Neural cell (in vitro differentiated cells): ENCODE measurements around the gene LPP.

Experiments used
- EP300 ChIP-seq: fragments of 450-650 bp; conservative IDR thresholded peaks from 2 replicates; pipeline ENCODE4 v1.6.1; 2014; ENCODE audit warnings: antibody characterized with exemption, mild to moderate bottlenecking, moderate library complexity; ENCODE audit not compliant: poor library complexity, severe bottlenecking
- POLR2AphosphoS5 ChIP-seq: IDR thresholded peaks from 2 replicates; pipeline ENCODE4 v1.6.1; 2012
- TF ChIP-seq, protein P1 (sequence below): fragments of 450-650 bp; IDR thresholded peaks from 2 replicates; pipeline ENCODE4 v1.5.1; 2014; ENCODE audit warnings: antibody characterized with exemption, mild to moderate bottlenecking, moderate library complexity; ENCODE audit not compliant: poor library complexity, severe bottlenecking
- TF ChIP-seq, protein P2 (sequence below): IDR thresholded peaks from 2 replicates; pipeline ENCODE4 v1.6.1; 2012; ENCODE audit warnings: borderline replicate concordance

DNA sequence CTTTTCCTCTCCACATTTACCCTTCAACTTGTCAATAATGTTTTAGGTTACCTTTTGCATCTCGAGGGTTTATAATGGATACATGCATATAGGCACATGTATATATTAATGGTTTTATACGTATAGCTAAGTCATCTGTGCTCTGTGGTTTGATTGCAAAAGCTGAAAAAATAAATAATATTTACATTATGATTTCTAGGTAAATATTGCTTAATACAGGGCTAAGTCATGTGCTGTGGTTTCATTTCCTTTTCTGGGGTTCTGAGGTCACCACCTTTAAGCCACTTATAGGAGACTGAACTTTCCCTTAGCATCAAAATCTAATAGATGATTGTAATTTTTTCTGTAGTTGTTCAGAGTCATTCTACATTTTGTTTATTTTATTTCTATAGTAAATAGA lies 33.1 kb downstream of the LPP start:
- TF ChIP-seq, protein P1, sequence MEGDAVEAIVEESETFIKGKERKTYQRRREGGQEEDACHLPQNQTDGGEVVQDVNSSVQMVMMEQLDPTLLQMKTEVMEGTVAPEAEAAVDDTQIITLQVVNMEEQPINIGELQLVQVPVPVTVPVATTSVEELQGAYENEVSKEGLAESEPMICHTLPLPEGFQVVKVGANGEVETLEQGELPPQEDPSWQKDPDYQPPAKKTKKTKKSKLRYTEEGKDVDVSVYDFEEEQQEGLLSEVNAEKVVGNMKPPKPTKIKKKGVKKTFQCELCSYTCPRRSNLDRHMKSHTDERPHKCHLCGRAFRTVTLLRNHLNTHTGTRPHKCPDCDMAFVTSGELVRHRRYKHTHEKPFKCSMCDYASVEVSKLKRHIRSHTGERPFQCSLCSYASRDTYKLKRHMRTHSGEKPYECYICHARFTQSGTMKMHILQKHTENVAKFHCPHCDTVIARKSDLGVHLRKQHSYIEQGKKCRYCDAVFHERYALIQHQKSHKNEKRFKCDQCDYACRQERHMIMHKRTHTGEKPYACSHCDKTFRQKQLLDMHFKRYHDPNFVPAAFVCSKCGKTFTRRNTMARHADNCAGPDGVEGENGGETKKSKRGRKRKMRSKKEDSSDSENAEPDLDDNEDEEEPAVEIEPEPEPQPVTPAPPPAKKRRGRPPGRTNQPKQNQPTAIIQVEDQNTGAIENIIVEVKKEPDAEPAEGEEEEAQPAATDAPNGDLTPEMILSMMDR: no peak
- TF ChIP-seq, protein P2, sequence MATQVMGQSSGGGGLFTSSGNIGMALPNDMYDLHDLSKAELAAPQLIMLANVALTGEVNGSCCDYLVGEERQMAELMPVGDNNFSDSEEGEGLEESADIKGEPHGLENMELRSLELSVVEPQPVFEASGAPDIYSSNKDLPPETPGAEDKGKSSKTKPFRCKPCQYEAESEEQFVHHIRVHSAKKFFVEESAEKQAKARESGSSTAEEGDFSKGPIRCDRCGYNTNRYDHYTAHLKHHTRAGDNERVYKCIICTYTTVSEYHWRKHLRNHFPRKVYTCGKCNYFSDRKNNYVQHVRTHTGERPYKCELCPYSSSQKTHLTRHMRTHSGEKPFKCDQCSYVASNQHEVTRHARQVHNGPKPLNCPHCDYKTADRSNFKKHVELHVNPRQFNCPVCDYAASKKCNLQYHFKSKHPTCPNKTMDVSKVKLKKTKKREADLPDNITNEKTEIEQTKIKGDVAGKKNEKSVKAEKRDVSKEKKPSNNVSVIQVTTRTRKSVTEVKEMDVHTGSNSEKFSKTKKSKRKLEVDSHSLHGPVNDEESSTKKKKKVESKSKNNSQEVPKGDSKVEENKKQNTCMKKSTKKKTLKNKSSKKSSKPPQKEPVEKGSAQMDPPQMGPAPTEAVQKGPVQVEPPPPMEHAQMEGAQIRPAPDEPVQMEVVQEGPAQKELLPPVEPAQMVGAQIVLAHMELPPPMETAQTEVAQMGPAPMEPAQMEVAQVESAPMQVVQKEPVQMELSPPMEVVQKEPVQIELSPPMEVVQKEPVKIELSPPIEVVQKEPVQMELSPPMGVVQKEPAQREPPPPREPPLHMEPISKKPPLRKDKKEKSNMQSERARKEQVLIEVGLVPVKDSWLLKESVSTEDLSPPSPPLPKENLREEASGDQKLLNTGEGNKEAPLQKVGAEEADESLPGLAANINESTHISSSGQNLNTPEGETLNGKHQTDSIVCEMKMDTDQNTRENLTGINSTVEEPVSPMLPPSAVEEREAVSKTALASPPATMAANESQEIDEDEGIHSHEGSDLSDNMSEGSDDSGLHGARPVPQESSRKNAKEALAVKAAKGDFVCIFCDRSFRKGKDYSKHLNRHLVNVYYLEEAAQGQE: no peak
- TF ChIP-seq EP300 (no peak), POLR2AphosphoS5 (no peak)
